ENCODE measurements around the gene CDKL1.

The CDKL1 gene

GRCh38 chr14:50396631-50397389 lies at the start of gene CDKL1:
Gene CDKL1 (minus strand): TSS chr14:50396881. CDS start chr14:50395868, 1,013 bp downstream.
- peak; percentile 10 for DNase-seq (ENCODE audit: low spot score)

DNA sequence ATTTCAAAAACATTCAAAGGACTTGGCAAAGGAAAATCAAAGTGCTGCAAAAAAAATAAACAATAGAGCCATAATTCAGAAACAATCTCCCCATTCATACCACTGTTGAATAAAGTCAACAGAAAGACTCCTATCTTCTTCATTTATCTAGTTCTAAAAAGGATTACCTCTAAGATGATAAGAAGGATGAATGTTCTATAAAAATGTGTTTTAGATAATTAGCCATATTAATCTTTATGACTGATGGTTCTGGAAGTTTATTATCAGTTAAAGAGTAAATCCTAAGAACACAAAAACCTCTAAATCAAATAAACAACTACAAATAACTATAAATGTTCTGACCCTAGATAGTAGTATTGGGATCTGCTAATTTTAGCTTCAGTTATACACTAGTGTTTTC lies 37.8 kb upstream of the CDKL1 start:
- DNase-seq (ENCODE audit: low spot score) = no peak

DNA sequence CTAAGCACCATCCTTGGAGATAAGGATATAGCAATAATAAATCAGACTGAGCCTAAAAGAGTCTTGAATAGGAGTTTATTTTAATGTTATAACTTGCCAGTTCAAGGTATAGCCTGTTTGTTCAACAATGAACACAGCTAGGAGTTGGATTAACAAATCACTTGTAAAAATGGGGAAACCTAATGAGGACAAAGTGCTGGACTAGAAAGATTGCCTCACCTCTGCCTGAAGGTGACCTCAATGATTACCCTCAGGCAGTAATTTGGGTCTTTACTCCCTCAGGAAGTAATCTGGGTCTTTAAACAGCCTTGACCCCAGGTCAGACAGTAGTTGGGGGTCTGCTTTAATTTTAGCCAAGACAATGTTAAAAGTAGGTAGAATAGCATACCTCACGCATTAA lies 35.5 kb upstream of the CDKL1 start:
- no peak for DNase-seq (ENCODE audit: low spot score)

DNA sequence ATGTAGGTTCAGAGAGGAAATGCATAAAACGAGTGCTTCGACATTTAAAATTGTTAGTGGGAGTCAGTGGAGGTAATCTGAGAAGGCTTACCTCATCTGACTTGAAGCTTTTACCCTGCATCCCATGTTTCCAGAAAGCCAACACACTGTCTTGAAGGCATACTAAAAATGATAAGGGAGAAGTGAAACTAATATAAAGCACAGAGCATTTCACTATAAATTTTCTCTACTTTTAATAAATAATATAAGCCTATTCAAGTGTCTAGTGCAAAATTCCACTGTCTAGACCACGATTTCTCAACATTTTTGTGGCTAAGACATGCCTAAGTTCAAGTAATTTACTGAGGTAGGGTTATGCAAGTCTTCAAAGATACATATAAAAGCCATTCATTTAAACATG lies 29.1 kb upstream of the CDKL1 start:
- DNase-seq (ENCODE audit: low spot score) = no peak

GRCh38 chr14:50425105-50425504 lies 28.4 kb upstream of the CDKL1 start:
- no peak for DNase-seq (ENCODE audit: low spot score)

- no peak for DNase-seq (ENCODE audit: low spot score)
Measured at GRCh38 chr14:50423529-50423928, 26.8 kb upstream of the CDKL1 start.

DNA sequence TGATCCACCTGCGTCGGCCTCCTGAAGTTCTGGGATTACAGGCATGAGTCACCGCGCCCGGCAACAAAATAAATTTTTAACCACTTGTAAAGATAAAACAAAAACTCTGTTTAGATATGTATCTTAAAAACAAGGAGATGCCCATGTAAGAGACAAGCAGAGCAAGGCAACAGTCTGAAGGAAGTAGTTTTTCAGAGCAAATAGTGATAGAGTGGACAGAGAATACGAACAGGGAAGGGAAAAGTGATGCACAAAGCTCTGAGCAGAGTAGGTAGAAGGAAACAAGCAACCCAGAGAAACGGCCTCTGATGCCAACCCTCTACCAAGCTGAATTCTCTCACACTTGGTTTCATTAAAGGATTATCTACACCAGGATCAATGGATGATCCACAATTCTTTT lies 24.8 kb upstream of the CDKL1 start:
- DNase-seq (ENCODE audit: low spot score) = no peak

GRCh38 chr14:50417853-50418252 lies 21.2 kb upstream of the CDKL1 start:
- no peak for DNase-seq (ENCODE audit: low spot score)

DNA sequence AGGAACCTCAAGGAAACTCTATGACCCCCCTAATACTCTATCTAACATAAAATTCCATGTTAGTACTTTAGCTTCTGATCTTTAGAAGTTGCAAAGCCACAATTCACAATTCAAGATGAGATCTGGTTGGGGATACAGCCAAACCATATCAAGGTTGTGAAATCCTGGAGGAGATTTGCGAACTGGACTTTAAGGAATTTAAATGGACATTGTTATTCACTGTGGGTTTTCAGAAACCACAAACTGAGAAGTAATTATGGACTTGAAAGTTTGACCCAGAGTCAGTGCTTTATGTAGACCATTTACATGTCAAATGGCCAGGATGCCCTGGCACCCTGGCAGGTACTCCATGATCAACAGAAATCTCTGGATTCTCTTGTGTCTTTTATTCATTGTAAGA lies 14.2 kb upstream of the CDKL1 start:
- no peak for DNase-seq (ENCODE audit: low spot score)

- DNase-seq (ENCODE audit: low spot score) = no peak
Measured at GRCh38 chr14:50410071-50410470, 13.4 kb upstream of the CDKL1 start.

GRCh38 chr14:50407111-50407812 lies 10.6 kb upstream of the CDKL1 start:
- no peak for DNase-seq (ENCODE audit: low spot score)

- no peak for DNase-seq (ENCODE audit: low spot score)
Measured at GRCh38 chr14:50403419-50403818, 6.7 kb upstream of the CDKL1 start.

- no peak for DNase-seq (ENCODE audit: low spot score)
Measured at GRCh38 chr14:50402965-50403364, 6.3 kb upstream of the CDKL1 start.

- no peak for DNase-seq (ENCODE audit: low spot score)
Measured at GRCh38 chr14:50400461-50400860, 3.8 kb upstream of the CDKL1 start.

GRCh38 chr14:50399251-50400032 lies 2.8 kb upstream of the CDKL1 start:
- DNase-seq (ENCODE audit: low spot score) = no peak

DNA sequence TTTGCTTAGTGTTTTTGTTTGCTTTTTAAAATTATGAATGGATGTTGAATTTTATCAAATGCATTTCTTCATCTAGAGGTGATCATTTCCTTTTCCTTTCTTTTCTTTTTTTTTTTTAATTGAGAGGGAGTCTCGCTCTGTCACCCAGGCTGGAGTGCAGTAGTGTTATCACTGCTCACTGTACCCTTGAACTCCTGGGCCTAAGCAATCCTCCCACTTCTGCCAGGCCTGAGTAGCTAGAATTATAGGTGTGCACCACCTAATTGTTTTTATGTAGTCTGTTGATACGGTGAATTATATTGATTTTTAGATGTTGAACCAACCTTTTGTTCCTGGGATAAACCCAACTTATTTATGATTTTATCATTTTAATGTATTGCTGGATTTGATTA lies 1.5 kb upstream of the CDKL1 start:
- no peak for DNase-seq (ENCODE audit: low spot score)

DNA sequence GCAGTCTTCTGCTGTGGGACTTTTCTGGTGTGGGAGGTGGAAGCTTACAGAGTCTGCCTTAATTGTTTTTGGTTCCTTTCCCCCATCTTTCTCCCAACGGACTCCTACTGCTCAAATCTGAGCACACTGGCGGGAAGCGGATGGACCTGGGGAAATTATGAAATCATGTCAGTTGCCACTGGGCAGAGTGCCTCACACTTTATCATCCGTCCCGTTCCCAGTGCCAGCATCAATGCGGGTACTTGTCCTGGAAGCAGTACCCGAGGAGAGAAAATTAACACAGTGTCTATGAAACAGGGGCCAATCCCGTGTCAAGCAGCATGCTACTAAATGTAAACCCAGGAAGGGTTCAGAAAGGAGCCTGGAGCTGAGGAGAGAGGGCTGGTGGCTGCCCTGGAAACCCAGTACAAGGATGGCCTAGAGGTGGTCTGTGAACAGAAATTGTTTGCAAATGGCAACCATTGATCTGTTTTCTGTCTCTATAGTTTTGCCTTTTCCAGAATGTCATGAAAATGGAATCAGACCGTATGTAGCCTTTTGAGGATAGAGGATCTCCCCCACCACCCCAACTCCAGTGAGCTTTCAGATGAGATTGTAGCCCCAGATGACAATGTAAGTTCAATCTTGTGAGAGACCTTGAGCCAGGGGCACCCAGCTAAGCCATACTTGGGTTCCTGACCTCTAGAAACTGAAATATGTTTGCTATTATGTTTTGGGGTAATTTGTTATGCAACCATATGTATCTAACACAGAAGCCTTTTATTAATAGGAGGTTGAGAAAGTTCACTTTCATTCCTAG lies 908 bp upstream of the CDKL1 start:
- DNase-seq (ENCODE audit: low spot score) = no peak

DNA sequence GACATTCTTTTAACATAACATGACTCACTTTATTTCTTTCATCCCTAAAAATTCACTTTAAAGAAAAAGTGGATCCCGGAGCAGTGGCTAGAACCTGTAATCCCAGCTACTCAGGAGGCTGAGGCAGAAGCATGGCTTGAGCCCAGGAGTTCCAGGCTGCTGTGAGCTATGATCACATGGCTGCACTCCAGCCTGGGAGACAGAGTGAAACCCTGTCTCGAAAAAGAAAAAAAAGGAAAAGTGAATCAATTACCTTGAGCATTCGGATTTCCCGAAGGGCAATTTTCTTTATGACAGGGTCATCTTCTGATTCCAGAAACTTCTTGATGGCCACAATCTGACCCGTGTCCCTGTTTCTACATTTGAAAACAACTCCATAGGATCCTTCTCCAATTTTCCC lies 1.2 kb downstream of the CDKL1 start:
- DNase-seq (ENCODE audit: low spot score) = no peak

DNA sequence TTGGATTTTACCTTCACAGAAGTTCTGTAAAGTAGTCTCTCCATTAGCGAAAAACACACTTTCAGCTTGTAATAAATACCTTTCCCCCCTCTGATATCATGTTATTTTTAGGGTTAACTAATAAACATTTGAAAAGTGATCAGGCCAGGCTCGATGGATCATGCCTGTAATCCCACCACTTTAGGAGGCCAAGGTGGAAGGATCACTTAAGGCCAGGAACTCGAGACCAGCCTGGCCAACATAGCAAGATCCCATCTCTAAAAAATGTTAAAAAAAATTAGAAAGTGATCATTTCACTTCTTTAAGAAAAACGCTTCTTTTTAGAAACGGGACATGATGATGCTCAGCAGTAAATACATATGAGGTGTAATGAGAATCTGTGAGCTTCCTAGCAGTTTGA lies 2.0 kb downstream of the CDKL1 start:
- no peak for DNase-seq (ENCODE audit: low spot score)

GRCh38 chr14:50389668-50390441 lies 6.8 kb downstream of the CDKL1 start:
- no peak for DNase-seq (ENCODE audit: low spot score)

DNA sequence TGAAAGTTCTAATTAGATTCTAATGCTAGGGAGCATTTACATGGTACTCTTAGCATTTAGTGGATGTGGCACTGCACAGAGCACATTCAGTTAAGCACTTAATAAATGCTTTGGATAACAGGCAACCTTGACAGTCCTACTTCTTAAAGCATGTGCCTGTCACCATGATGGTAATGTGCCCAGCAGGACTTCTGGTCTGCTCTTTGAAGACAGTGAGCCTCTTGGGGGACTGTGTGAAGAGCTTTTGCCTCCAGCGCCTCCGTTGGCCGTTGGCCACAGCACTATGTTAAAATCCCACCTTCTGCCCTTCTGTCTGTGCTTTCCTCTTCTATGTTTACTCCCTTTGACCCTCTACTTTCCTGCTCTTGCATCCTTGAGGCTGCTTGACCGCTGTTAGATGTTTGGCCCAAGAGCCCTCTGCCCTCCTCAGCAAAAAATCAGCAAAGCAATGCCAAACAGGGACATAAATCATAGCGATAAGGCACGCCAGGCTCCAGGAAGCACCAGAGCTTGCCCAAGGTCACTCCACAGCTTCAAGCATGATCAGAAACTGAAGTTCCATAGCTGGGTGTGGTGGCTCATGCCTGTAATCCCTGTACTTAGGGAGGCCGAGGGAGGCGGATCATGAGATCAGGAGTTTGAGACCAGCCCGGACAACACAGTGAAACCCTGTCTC lies 8.3 kb downstream of the CDKL1 start:
- DNase-seq (ENCODE audit: low spot score) = no peak

Data from CD4-positive, alpha-beta T cell treated with Interleukin-6 at 100 ng/mL for 8 hours (primary cell).